Spinal cord (tissue), 10 donors: Measurements from ENCODE around the gene NLRP10. TPM values are rescaled to one million over a fixed set of nuclear protein-coding genes. Genes with fewer than 3 reads are reported as not detected.

ENCODE experiments used
- DNase-seq, 6 donors: peaks; one replicate each; pipeline versions ENCODE4 v3.0.0 to v3.0.0-alpha.2; 2013 to 2015; ENCODE audit warnings: low spot score in 6 of 6, low read depth in 4 of 6
- H3K27ac ChIP-seq: one replicate; pipeline ENCODE4 v1.5.1; 2013; ENCODE audit warnings: low read depth, low read length, control low read depth
- H3K27me3 ChIP-seq: one replicate; pipeline ENCODE4 v1.6.1; 2013; ENCODE audit warnings: low read length; ENCODE audit not compliant: control insufficient read depth, insufficient read depth
- H3K36me3 ChIP-seq: one replicate; pipeline ENCODE4 v1.6.1; 2013; ENCODE audit warnings: low read length; ENCODE audit not compliant: control insufficient read depth, insufficient read depth
- H3K4me1 ChIP-seq: one replicate; pipeline ENCODE4 v1.6.1; 2013; ENCODE audit warnings: low read length; ENCODE audit not compliant: control insufficient read depth, insufficient read depth
- H3K4me3 ChIP-seq: one replicate; pipeline ENCODE4 v1.5.1; 2013; ENCODE audit warnings: low read depth, low read length, control low read depth
- H3K9me3 ChIP-seq: one replicate; pipeline ENCODE4 v1.6.1; 2013; ENCODE audit warnings: low read length; ENCODE audit not compliant: control insufficient read depth, insufficient read depth
- WGBS: methylation state at CpG from one replicate; pipeline ENCODE4 v1.1.5; 2013; ENCODE audit warnings: missing lambda C conversion rate; ENCODE audit not compliant: insufficient coverage; 5-methylcytosine and 5-hydroxymethylcytosine counted together
- polyA plus RNA-seq, 2 donors: library from polyadenylated mRNA; unstranded; fragments of 120-200 nt; gene quantifications; one replicate each; pipeline ENCODE4 v1.2.1, GENCODE V29; 2013; ENCODE audit not compliant: insufficient read length in 2 of 2
- total RNA-seq, 2 donors: library from RNA; depleted of rRNA in 1 of 2; stranded (reverse); fragments of 120-200 nt in 1 of 2; fragments of >200 nt in 1 of 2; gene quantifications; one replicate each; pipeline versions ENCODE4 v1.2.3 to v1.2.4, GENCODE V29; 2013 to 2014
- donor health status: healthy.

Gene NLRP10
- total and polyA plus RNA-seq, 4 donors: not detected

DNA sequence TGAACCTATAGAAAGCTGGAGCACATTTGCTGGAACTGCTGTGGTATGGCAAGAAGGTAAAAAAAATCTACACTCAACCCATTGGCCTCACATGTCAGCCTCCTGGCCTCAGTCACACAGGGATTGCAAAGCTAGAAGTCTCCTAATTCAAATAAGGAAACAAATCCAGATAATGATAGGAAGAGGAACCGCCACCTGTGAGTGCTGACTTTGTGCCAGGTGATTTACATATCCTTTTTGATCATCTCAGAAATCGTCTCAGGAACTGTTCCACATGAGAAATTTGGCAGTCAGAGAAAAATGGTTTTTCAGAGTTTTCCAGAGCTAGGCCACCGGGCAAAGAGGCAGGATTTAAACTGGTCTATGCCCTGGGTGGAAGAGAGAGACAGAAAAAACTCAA is 986 bp downstream of the NLRP10 start:
- H3K4me3 ChIP-seq: no peak overlapping the region
- H3K27ac ChIP-seq: no peak overlapping the region
- H3K36me3 ChIP-seq: no peaks in the 10 kb centered on the region
- peaks cover 2% of the 10 kb centered on the region for H3K27me3 ChIP-seq
- no peaks in the 10 kb centered on the region for H3K9me3 ChIP-seq
- peak in 1 of 6 donors; percentile 44 for DNase-seq
- no peaks in the 10 kb centered on the region for H3K4me1 ChIP-seq
- 66% methylated on average over 3 of the region's 3 CpGs for WGBS

DNA sequence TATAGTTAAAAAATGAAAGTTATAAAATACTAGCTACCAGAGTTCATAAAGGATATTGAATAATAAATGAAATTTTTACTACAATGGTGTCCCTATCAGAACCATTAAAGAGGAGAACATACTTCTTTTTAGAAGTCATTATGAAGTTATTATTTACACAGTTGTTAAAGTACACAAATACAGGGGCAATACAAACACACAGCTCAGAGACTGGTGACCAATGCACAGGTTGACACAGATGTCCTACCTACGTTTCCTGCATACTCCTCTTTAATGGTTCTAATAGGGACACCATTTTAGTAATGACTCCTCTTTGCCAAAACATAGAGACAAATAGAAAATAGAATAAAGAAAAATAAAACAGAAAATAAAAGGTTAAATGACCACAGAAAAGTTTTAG is 10.1 kb downstream of the NLRP10 start:
- Histone ChIP-seq H3K27ac (no peak overlapping the region), H3K27me3 (no peaks in the 10 kb centered on the region), H3K4me3 (no peak overlapping the region), H3K4me1 (no peaks in the 10 kb centered on the region), H3K9me3 (no peaks in the 10 kb centered on the region), H3K36me3 (no peaks in the 10 kb centered on the region)
- no CpG with 5 or more reads among the region's 1 CpG for WGBS
- DNase-seq: no peak

- no peak for DNase-seq
- no peaks in the 10 kb centered on the region for H3K9me3 ChIP-seq
- H3K27ac ChIP-seq: no peak overlapping the region
- no CpG with 5 or more reads among the region's 1 CpG for WGBS
- no peaks in the 10 kb centered on the region for H3K4me1 ChIP-seq
- H3K4me3 ChIP-seq: no peak overlapping the region
- no peaks in the 10 kb centered on the region for H3K36me3 ChIP-seq
- H3K27me3 ChIP-seq: no peaks in the 10 kb centered on the region
Measured at GRCh38 chr11:7949934-7950333, 15.3 kb downstream of the NLRP10 start.

DNA sequence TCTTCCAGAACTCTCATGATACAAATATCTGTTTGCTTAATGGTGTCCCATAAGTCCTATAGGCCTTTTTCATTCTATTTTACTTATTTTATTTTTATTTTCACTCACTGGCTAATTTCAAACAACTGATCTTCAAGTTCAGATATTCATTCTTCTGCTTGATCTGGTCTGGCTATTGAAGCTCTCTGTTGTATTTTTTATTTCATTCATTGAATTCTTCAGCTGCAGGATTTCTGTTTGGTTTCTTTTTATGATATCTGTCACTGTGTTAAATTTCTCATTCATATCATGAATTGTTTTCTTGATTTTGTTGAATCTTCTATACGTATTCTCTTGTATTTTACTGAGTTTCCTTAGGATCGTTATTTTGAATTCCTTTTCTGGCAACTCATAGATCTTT is 21.1 kb downstream of the NLRP10 start:
- no CpG with 5 or more reads among the region's 2 CpGs for WGBS
- H3K4me3 ChIP-seq: no peak overlapping the region
- H3K4me1 ChIP-seq: no peaks in the 10 kb centered on the region
- no peak overlapping the region for H3K27ac ChIP-seq
- H3K27me3 ChIP-seq: no peaks in the 10 kb centered on the region
- no peaks in the 10 kb centered on the region for H3K36me3 ChIP-seq
- no peak for DNase-seq
- no peaks in the 10 kb centered on the region for H3K9me3 ChIP-seq

GRCh38 chr11:7941608-7942007 is 23.6 kb downstream of the NLRP10 start, which contains the start of gene OR10A3:
Gene OR10A3 (minus strand): TSS chr11:7941708. CDS start chr11:7939520, 2,188 bp downstream.
- no peak within 1 kb of the TSS for H3K27ac ChIP-seq
- DNase-seq: no peak
- H3K9me3 ChIP-seq: no peaks in the 10 kb centered on the region
- H3K36me3 ChIP-seq: no peaks in the 10 kb centered on the region
- no peaks in the 10 kb centered on the region for H3K27me3 ChIP-seq
- H3K4me1 ChIP-seq: no peaks in the 10 kb centered on the region
- no CpG with 5 or more reads among the region's 2 CpGs for WGBS
- H3K4me3 ChIP-seq: no peak within 1 kb of the TSS

DNA sequence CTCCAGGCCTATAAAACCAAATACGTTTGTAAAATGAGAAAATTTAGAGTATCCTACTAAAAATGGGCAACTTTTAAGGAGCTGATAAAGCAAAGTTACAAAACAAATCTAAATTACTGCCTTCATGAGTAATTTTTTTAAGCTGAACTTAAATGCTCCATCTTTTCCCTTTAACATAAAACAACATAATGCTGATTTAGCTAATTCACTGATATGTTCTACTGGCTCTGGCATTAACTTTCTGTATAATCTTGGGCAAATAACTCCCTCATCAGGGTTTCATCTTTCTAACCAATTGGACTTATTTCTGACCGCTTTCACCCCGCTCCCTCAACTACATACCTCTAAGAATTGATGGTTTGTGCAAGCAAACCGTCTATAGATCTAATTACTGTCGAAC is 24.1 kb downstream of the NLRP10 start:
- DNase-seq: no peak
- Histone ChIP-seq H3K4me3 (no peak overlapping the region), H3K36me3 (no peaks in the 10 kb centered on the region), H3K9me3 (no peaks in the 10 kb centered on the region), H3K4me1 (no peaks in the 10 kb centered on the region), H3K27ac (no peak overlapping the region), H3K27me3 (no peaks in the 10 kb centered on the region)
- WGBS: no CpG with 5 or more reads among the region's 5 CpGs

DNA sequence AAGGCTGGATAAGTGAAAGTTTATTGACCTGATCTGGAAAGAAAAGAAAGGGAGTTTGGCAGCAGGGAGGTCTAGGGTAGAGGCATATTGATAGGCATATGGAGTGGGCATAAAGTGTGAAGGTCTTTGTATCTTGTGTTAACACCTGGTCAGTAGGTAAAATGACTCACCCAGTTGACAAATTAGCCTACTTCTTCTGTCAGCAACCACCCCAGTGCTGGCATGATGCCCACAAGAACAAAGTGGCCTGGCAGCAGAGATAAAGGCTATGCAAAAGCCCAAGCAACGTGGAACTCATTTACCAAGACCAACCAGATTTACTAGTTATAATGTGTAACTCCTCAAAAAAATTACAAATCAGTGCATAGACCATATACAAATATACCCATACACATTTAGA is 28.6 kb downstream of the NLRP10 start:
- Histone ChIP-seq H3K4me1 (no peaks in the 10 kb centered on the region), H3K27ac (no peak overlapping the region), H3K27me3 (no peaks in the 10 kb centered on the region), H3K9me3 (no peaks in the 10 kb centered on the region), H3K4me3 (no peak overlapping the region), H3K36me3 (no peaks in the 10 kb centered on the region)
- DNase-seq: no peak
- WGBS: no CpG with 5 or more reads among the region's 1 CpG

GRCh38 chr11:7931168-7931567 is 34.1 kb downstream of the NLRP10 start, which contains the start of gene OR10A6:
Gene OR10A6 (minus strand): TSS chr11:7931268. CDS start chr11:7928662, 2,606 bp downstream.
- Histone ChIP-seq H3K27ac (no peak within 1 kb of the TSS), H3K27me3 (no peaks in the 10 kb centered on the region), H3K4me3 (no peak within 1 kb of the TSS), H3K36me3 (no peaks in the 10 kb centered on the region), H3K9me3 (no peaks in the 10 kb centered on the region), H3K4me1 (no peaks in the 10 kb centered on the region)
- DNase-seq: no peak
- 88% methylated on average over 3 of the region's 4 CpGs for WGBS

- no peak overlapping the region for H3K4me3 ChIP-seq
- H3K36me3 ChIP-seq: no peaks in the 10 kb centered on the region
- DNase-seq: no peak
- no peaks in the 10 kb centered on the region for H3K4me1 ChIP-seq
- no peaks in the 10 kb centered on the region for H3K9me3 ChIP-seq
- 100% methylated on average over 2 of the region's 6 CpGs for WGBS
- H3K27ac ChIP-seq: no peak overlapping the region
- H3K27me3 ChIP-seq: no peaks in the 10 kb centered on the region
Measured at GRCh38 chr11:7927635-7928034, 37.6 kb downstream of the NLRP10 start.

- Histone ChIP-seq H3K36me3 (no peaks in the 10 kb centered on the region), H3K4me3 (no peak overlapping the region), H3K4me1 (no peaks in the 10 kb centered on the region), H3K9me3 (no peaks in the 10 kb centered on the region), H3K27me3 (no peaks in the 10 kb centered on the region), H3K27ac (no peak overlapping the region)
- DNase-seq: no peak
- WGBS: 100% methylated on average over 1 of the region's 2 CpGs
Measured at GRCh38 chr11:7924536-7924935, 40.7 kb downstream of the NLRP10 start.
